HFFc6 (cell line): ENCODE results near the gene AGPAT4. TPM values are rescaled to one million over a fixed set of nuclear protein-coding genes. Genes with fewer than 3 reads are reported as not detected.
"Not testable (repeated sequence)": the region's sequence is repeated elsewhere in the genome, so short reads cannot be mapped to it uniquely, and the experiment has no call there.

Experiments used
- DNase-seq: peaks from one replicate; pipeline ENCODE4 v3.0.0-alpha.2; 2018
- H3K27ac Mint-ChIP-seq: 2 replicates; pipeline ENCODE4 v1.8.0; 2020; ENCODE audit warnings: mild to moderate bottlenecking, mixed read lengths
- H3K27me3 Mint-ChIP-seq: 2 replicates; pipeline ENCODE4 v1.8.0; 2021; ENCODE audit warnings: mild to moderate bottlenecking, moderate library complexity, mixed read lengths; ENCODE audit not compliant: insufficient read depth
- H3K36me3 Mint-ChIP-seq: 2 replicates; pipeline ENCODE4 v1.8.0; 2021; ENCODE audit warnings: low read depth, mixed read lengths
- H3K4me1 Mint-ChIP-seq: 2 replicates; pipeline ENCODE4 v1.8.0; 2020; ENCODE audit warnings: low read depth, mixed read lengths
- H3K4me3 Mint-ChIP-seq: 2 replicates; pipeline ENCODE4 v1.8.0; 2020; ENCODE audit warnings: mild to moderate bottlenecking, moderate library complexity, mixed read lengths
- H3K9me3 Mint-ChIP-seq: 2 replicates; pipeline ENCODE4 v1.8.0; 2020; ENCODE audit warnings: mild to moderate bottlenecking, mixed read lengths
- CTCF ChIP-seq: fragments of 200-600 bp; sonication (generic); IDR thresholded peaks from 2 replicates; pipeline ENCODE4 v1.5.0; 2021; ENCODE audit warnings: antibody characterized with exemption, mild to moderate bottlenecking
- total RNA-seq, 6 experiments: library from RNA; stranded (reverse); fragmentation: NEBNext Ultra II Directional; extraction: Animal tissue kit (Norgen Biotek cat#: 25700); gene quantifications; 2 replicates in 1 of 6; 3 replicates in 5 of 6; pipeline ENCODE4 v1.2.3, GENCODE V29; 2021

AGPAT4 gene
- total RNA-seq, 6 experiments from 2014 or later: 2.3 to 4.0 (median 2.7) TPM

GRCh38 chr6:161227004-161227960 lies 46.6 kb downstream of the AGPAT4 start:
- Mint-ChIP-seq H3K36me3 (peaks cover 13% of the 10 kb centered on the region), H3K9me3 (peaks cover 5% of the 10 kb centered on the region), H3K27ac (0 out of 2 replicates have a peak overlapping the region, but pooled peaks have one; percentile 16), H3K4me3 (no peak overlapping the region), H3K4me1 (peaks cover 31% of the 10 kb centered on the region), H3K27me3 (no peaks in the 10 kb centered on the region)
- no peak for TF ChIP-seq CTCF
- DNase-seq: no peak

- peaks cover 31% of the 10 kb centered on the region for H3K4me1 Mint-ChIP-seq
- H3K27ac Mint-ChIP-seq: no peak overlapping the region
- TF ChIP-seq CTCF: no peak
- no peak overlapping the region for H3K4me3 Mint-ChIP-seq
- H3K27me3 Mint-ChIP-seq: no peaks in the 10 kb centered on the region
- no peak for DNase-seq
- H3K9me3 Mint-ChIP-seq: peaks cover 5% of the 10 kb centered on the region
- H3K36me3 Mint-ChIP-seq: peaks cover 13% of the 10 kb centered on the region
These were observed 47.6 kb downstream of the AGPAT4 start for GRCh38 chr6:161226009-161226964.

GRCh38 chr6:161225681-161226008 lies 48.2 kb downstream of the AGPAT4 start:
- H3K36me3 Mint-ChIP-seq: peaks cover 13% of the 10 kb centered on the region
- peaks cover 31% of the 10 kb centered on the region for H3K4me1 Mint-ChIP-seq
- TF ChIP-seq CTCF: no peak
- peaks cover 5% of the 10 kb centered on the region for H3K9me3 Mint-ChIP-seq
- no peak overlapping the region for H3K27ac Mint-ChIP-seq
- no peak overlapping the region for H3K4me3 Mint-ChIP-seq
- peaks cover 2% of the 10 kb centered on the region; the same call in 1 of the 2 replicates for H3K27me3 Mint-ChIP-seq
- DNase-seq: no peak

- H3K4me3 Mint-ChIP-seq, H3K27me3 Mint-ChIP-seq, DNase-seq, H3K27ac Mint-ChIP-seq, H3K9me3 Mint-ChIP-seq: not testable (repeated sequence)
- Mint-ChIP-seq H3K4me1 (peaks cover 30% of the 10 kb centered on the region), H3K36me3 (peaks cover 13% of the 10 kb centered on the region)
These were observed 48.7 kb downstream of the AGPAT4 start for GRCh38 chr6:161224951-161225680.

- TF ChIP-seq CTCF: no peak
- H3K27ac Mint-ChIP-seq: no peak overlapping the region
- H3K27me3 Mint-ChIP-seq: peaks cover 2% of the 10 kb centered on the region; the same call in 1 of the 2 replicates
- DNase-seq: no peak
- no peak overlapping the region for H3K4me3 Mint-ChIP-seq
- peaks cover 5% of the 10 kb centered on the region for H3K9me3 Mint-ChIP-seq
- peaks cover 13% of the 10 kb centered on the region for H3K36me3 Mint-ChIP-seq
- H3K4me1 Mint-ChIP-seq: peaks cover 15% of the 10 kb centered on the region
These were observed 50.2 kb downstream of the AGPAT4 start for GRCh38 chr6:161223646-161224045.
